ENCODE measurements around the gene EML2. TPM values are rescaled to one million over a fixed set of nuclear protein-coding genes. Genes with fewer than 3 reads are reported as not detected.

Gene EML2
- total and polyA plus RNA-seq, 2 of the 8 experiments (the other 6 are each of a cell fraction or from before 2014, with no cell fraction given): 28.8 to 29.4 TPM

GRCh38 chr19:45645631-45646344, 6.6 kb upstream of the EML2 start:
- H3K23me2 ChIP-seq (ENCODE audit: low read depth, low read length): peaks cover 8% of the 10 kb centered on the region; the same call in 1 of the 2 replicates
- H3K9ac ChIP-seq (replicated peaks in 1 of 4; ENCODE audit: extremely low read depth in 1 of 4, low read depth in 3 of 4, low read length in 3 of 4): no peak overlapping the region
- ChIA-PET POLR2A (ENCODE audit: partially characterized antibody) (interaction anchor here (0.6 to 1.8 kb wide), 9 partner anchors 13 to 124 kb away, joined by 3 to 8 read pairs (median 4); partner anchors contain the start of genes GIPR, QPCTL, SIX5 and SNRPD2), CTCF (ENCODE audit: partially characterized antibody) (interaction anchor here (0.6 to 5.8 kb wide), 10 partner anchors 26 to 207 kb away, joined by 3 to 67 read pairs (median 4); partner anchors contain the start of gene PPM1N)
- no peak overlapping the region for H2BK20ac ChIP-seq (ENCODE audit: low read length)
- peak; percentile 13 for FAIRE-seq
- H3K4me2 ChIP-seq (ENCODE audit: insufficient read depth in 1 of 2, low read depth in 2 of 2, low read length in 2 of 2): peak overlapping the region; percentile 43 to 45
- no peaks in the 10 kb centered on the region; a peak in 1 of 4 replicates for H3K9me3 ChIP-seq (ENCODE audit: insufficient read depth in 2 of 2, low read depth in 1 of 2, low read length in 1 of 2)
- no peak overlapping the region for H2BK15ac ChIP-seq (ENCODE audit: low read length)
- H3K79me1 ChIP-seq (ENCODE audit: low read depth, low read length): no peaks in the 10 kb centered on the region
- no peaks in the 10 kb centered on the region for H3K79me2 ChIP-seq (ENCODE audit: control insufficient read depth in 1 of 2, insufficient read depth in 2 of 2, low read length in 2 of 2)
- no peak overlapping the region for H4K8ac ChIP-seq (ENCODE audit: extremely low read depth, insufficient read depth, low read length)
- H3K36me3 ChIP-seq (ENCODE audit: control insufficient read depth in 2 of 4, insufficient read depth in 4 of 4, low read length in 3 of 4): no peaks in the 10 kb centered on the region
- peak in 1 of 2 experiments; percentile 93 for DNase-seq (ENCODE audit: low read depth in 1 of 2, low spot score in 2 of 2)
- H3K23ac ChIP-seq (ENCODE audit: insufficient read length): no peak overlapping the region
- H3K56ac ChIP-seq (replicated peaks; ENCODE audit: insufficient read length, low read depth, low read length): no peak overlapping the region
- H3K27me3 ChIP-seq (replicated peaks in 1 of 4; ENCODE audit: control insufficient read depth in 3 of 4, extremely low read depth in 1 of 4, insufficient read depth in 3 of 4, low read length in 3 of 4): peaks cover 0 to 6% (median 2%) of the 10 kb centered on the region in 4 experiments; a peak in 4 of 7 replicates
- H3K14ac ChIP-seq (ENCODE audit: insufficient read length): no peak overlapping the region
- peaks cover 6 to 26% (median 16%) of the 10 kb centered on the region in 4 experiments for H3K4me1 ChIP-seq (replicated peaks in 1 of 4; ENCODE audit: control insufficient read depth in 3 of 4, insufficient read depth in 4 of 4, low read length in 3 of 4)
- no peak overlapping the region for H3K4ac ChIP-seq (replicated peaks; ENCODE audit: insufficient read length, low read depth, low read length)
- H2AK5ac ChIP-seq (ENCODE audit: low read depth, low read length): no peak overlapping the region
- no peaks in the 10 kb centered on the region for H4K20me1 ChIP-seq (replicated peaks in 1 of 2; ENCODE audit: control insufficient read depth in 1 of 2, insufficient read depth in 2 of 2, low read length in 2 of 2)
- no peak overlapping the region for H3K18ac ChIP-seq (ENCODE audit: extremely low read depth, low read length)
- H3K4me3 ChIP-seq (ENCODE audit: extremely low read depth in 1 of 4, insufficient read depth in 2 of 4, low read depth in 3 of 4, low read length in 4 of 4): peak overlapping the region; percentile 38 to 60 (median 48)
- H2AFZ ChIP-seq (ENCODE audit: low read length): no peak overlapping the region
- no peak overlapping the region for H2BK12ac ChIP-seq (ENCODE audit: low read depth, low read length)
- no peak overlapping the region for H2BK120ac ChIP-seq (replicated peaks; ENCODE audit: low read depth, low read length)
- 3% methylated on average over 26 of the region's 27 CpGs; no CpG with 5 or more reads in 1 of the 2 experiments for WGBS, 2 experiments (ENCODE audit: extremely low coverage in 1 of 2, insufficient coverage in 1 of 2, insufficient read length in 1 of 2, insufficient replicate concordance in 2 of 2, low coverage in 1 of 2, low lambda C conversion rate in 2 of 2, missing lambda C conversion rate in 1 of 2)
- no peak overlapping the region for H2BK5ac ChIP-seq (ENCODE audit: low read depth, low read length)
- no peak overlapping the region for H4K5ac ChIP-seq (ENCODE audit: insufficient read length, low read depth, low read length)
- no peak overlapping the region for H4K91ac ChIP-seq (replicated peaks; ENCODE audit: insufficient read length, low read length)
- H3K27ac ChIP-seq (ENCODE audit: low read depth, low read length): no peak overlapping the region
- TF ChIP-seq NRF1 (IDR thresholded peaks at IDR 0.05; ENCODE audit: low read depth, low read length): no peak
- no peak for TF ChIP-seq CBX5 (IDR thresholded peaks at IDR 0.05; ENCODE audit: low read depth, low read length)
- TF ChIP-seq CEBPB (IDR thresholded peaks at IDR 0.05; ENCODE audit: low read depth, low read length): peak; percentile 5; the same call in 1 of the 2 replicates
- TF ChIP-seq KDM5A (IDR thresholded peaks at IDR 0.05; ENCODE audit: low read length): no peak
- TF ChIP-seq TCF12 (IDR thresholded peaks at IDR 0.05; ENCODE audit: low read depth, low read length): no peak
- TF ChIP-seq E2F6 (IDR thresholded peaks at IDR 0.05): peak; percentile 75; the same call in 1 of the 2 replicates
- TF ChIP-seq CREB1 (IDR thresholded peaks at IDR 0.05): peak; percentile 63; the same call in 1 of the 2 replicates
- no peak for TF ChIP-seq RBBP5 (IDR thresholded peaks at IDR 0.05; ENCODE audit: borderline replicate concordance, low read depth, low read length)
- 0 out of 2 replicates have a peak, but pooled peaks have one; percentile 52 for TF ChIP-seq GABPA (IDR thresholded peaks at IDR 0.05; ENCODE audit: borderline replicate concordance, insufficient read depth, low read length)
- TF ChIP-seq CBX8 (IDR thresholded peaks at IDR 0.05; ENCODE audit: borderline replicate concordance, low read depth, low read length): no peak
- 0 out of 2 replicates have a peak, but pooled peaks have one; percentile 47 for TF ChIP-seq SRF (IDR thresholded peaks at IDR 0.05; ENCODE audit: low read depth, low read length)

All from H1 (cell line).